HepG2 (cell line): ENCODE results near the gene ATP11A. TPM values are rescaled to one million over a fixed set of nuclear protein-coding genes. Genes with fewer than 3 reads are reported as not detected.

Experiments
- ATAC-seq: fragments of 200-7000 bp; cut with Tn5 transposase; 3 replicates; pipeline ENCODE4 v1.9.1; 2020; ENCODE audit warnings: mild to moderate bottlenecking, moderate library complexity
- BruUV-seq: library from RNA; stranded (reverse); fragments of 400-500 nt; replicated peaks from 2 replicates; lab custom pipeline; 2021; lab: Mats Ljungman, UMichigan
- CTCF ChIA-PET: fragments of 300-600 bp; formaldehyde crosslinking; extraction: SDS; loops from one replicate; lab custom pipeline; 2021; ENCODE audit warnings: low total read pairs, inconsistent platforms, low intra/inter-chr PET ratio; lab: Yijun Ruan, JAX
- POLR2A ChIA-PET: fragments of 350-600 bp; sonication (Branson Sonifier 250); formaldehyde crosslinking; loops from one replicate; lab custom pipeline; 2020; ENCODE audit warnings: antibody characterized with exemption, inconsistent platforms; lab: Yijun Ruan, JAX
- DNase-seq: peaks from one replicate; pipeline ENCODE4 v3.0.0-alpha.2; 2015; ENCODE audit warnings: low spot score
- FAIRE-seq: peaks from 3 replicates; lab custom pipeline; 2011; peaks lifted over from hg19 to GRCh38; lab: Jason Lieb, UNC
- H2AFZ ChIP-seq: one replicate; pipeline ENCODE4 v1.6.1; 2011; ENCODE audit warnings: low read length, inconsistent platforms
- H3K27ac ChIP-seq: fragments of 300-600 bp; 3 replicates; pipeline ENCODE4 v1.8.0; 2011; ENCODE audit warnings: mixed run types, mild to moderate bottlenecking, mixed read lengths, low read length, inconsistent platforms; ENCODE audit not compliant: insufficient read depth; ENCODE audit errors: extremely low read length
- H3K27me3 ChIP-seq, 2 experiments: fragments of 200-600 bp in 1 of 2; 2 replicates in 1 of 2; 3 replicates in 1 of 2; pipeline versions ENCODE4 v1.6.0 to v1.8.0; 2011; ENCODE audit warnings: low read length in 2 of 2, mild to moderate bottlenecking in 2 of 2, moderate library complexity in 2 of 2, inconsistent platforms in 1 of 2; ENCODE audit not compliant: insufficient read depth in 2 of 2, control insufficient read depth in 1 of 2
- H3K36me3 ChIP-seq, 2 experiments: fragments of 200-600 bp in 1 of 2; replicated peaks in 1 of 2; 2 replicates in 1 of 2; 3 replicates in 1 of 2; pipeline versions ENCODE4 v1.5.1 to v1.8.0; 2011; ENCODE audit warnings: low read length in 2 of 2, inconsistent platforms in 1 of 2; ENCODE audit not compliant: insufficient read depth in 2 of 2, control insufficient read depth in 1 of 2
- H3K4me1 ChIP-seq: 2 replicates; pipeline ENCODE4 v1.5.1; 2012; ENCODE audit warnings: low read length, inconsistent platforms; ENCODE audit not compliant: insufficient read depth
- H3K4me2 ChIP-seq: 2 replicates; pipeline ENCODE4 v1.6.0; 2011; ENCODE audit warnings: low read depth, low read length, inconsistent platforms
- H3K4me3 ChIP-seq, 3 experiments: fragments of 200-600 bp in 1 of 3; sonication (generic), shearing (Covaris generic) in 1 of 3; replicated peaks in 1 of 3; 2 replicates each; pipeline ENCODE4 v1.5.1; 2011 to 2016; ENCODE audit warnings: low read length in 3 of 3, inconsistent platforms in 2 of 3, low read depth in 2 of 3, mild to moderate bottlenecking in 2 of 3, control low read depth in 1 of 3, mixed read lengths in 1 of 3; ENCODE audit not compliant: insufficient read depth in 1 of 3
- H3K79me2 ChIP-seq: one replicate; pipeline ENCODE4 v1.6.1; 2011; ENCODE audit warnings: low read length, inconsistent platforms; ENCODE audit not compliant: insufficient read depth
- H3K9ac ChIP-seq: 2 replicates; pipeline ENCODE4 v1.6.0; 2011; ENCODE audit warnings: mild to moderate bottlenecking, low read depth, low read length, inconsistent platforms; ENCODE audit not compliant: insufficient read depth
- H3K9me3 ChIP-seq: 2 replicates; pipeline ENCODE4 v1.5.1; 2012; ENCODE audit warnings: mild to moderate bottlenecking, low read length
- H4K20me1 ChIP-seq: 2 replicates; pipeline ENCODE4 v1.6.0; 2011; ENCODE audit warnings: inconsistent platforms, mild to moderate bottlenecking, low read length, moderate library complexity; ENCODE audit not compliant: insufficient read depth
- ADNP ChIP-seq: sonication (generic); formaldehyde crosslinking; IDR thresholded peaks from 2 replicates; pipeline ENCODE4 v1.4.0; 2020; ENCODE audit warnings: missing genetic modification reagents
- HMG20A ChIP-seq: IDR thresholded peaks from 2 replicates; pipeline ENCODE4 v1.6.1; 2016; ENCODE audit warnings: borderline replicate concordance
- HNF4G ChIP-seq, 2 experiments: sonication (generic) in 1 of 2; formaldehyde crosslinking in 1 of 2; IDR thresholded peaks; 2 replicates each; pipeline versions ENCODE4 v1.4.0 to v1.6.1; 2011 to 2020; ENCODE audit warnings: borderline replicate concordance in 2 of 2, low read depth in 2 of 2, mild to moderate bottlenecking in 2 of 2, low read length in 1 of 2, missing genetic modification reagents in 1 of 2, moderate library complexity in 1 of 2
- ZNF570 ChIP-seq: sonication (generic); formaldehyde crosslinking; IDR thresholded peaks from 2 replicates; pipeline ENCODE4 v1.4.0; 2020; ENCODE audit warnings: mild to moderate bottlenecking, missing genetic modification reagents, borderline replicate concordance
- ZNF607 ChIP-seq: sonication (generic); formaldehyde crosslinking; IDR thresholded peaks from 2 replicates; pipeline ENCODE4 v1.5.1; 2020; ENCODE audit warnings: missing genetic modification reagents, mild to moderate bottlenecking, borderline replicate concordance
- WGBS: methylation state at CpG from one replicate; pipeline ENCODE4 v1.1.6; 2017; ENCODE audit warnings: low lambda C conversion rate; 5-methylcytosine and 5-hydroxymethylcytosine counted together
- in situ Hi-C: cut with HindIII; loops from 2 replicates; pipeline ENCODE4 v1.10.0; 2017; ENCODE audit warnings: low pct_unique_long_range_greater_than_20kb; ENCODE audit not compliant: extremely low pct_ligation_motif_present
- intact Hi-C: fragments of 100-400 bp; cut with micrococcal nuclease; formaldehyde crosslinking; loops from one replicate; pipeline ENCODE4 v1.10.0; 2022; ENCODE audit not compliant: unreplicated experiment
- polyA plus RNA-seq, 8 experiments: library from polyadenylated mRNA; depleted of rRNA in 3 of 8; stranded (reverse) in 7 of 8; unstranded in 1 of 8; fragments of >200 nt; fragmentation: Illumina TruSeq in 4 of 8; extraction: Trizol in 4 of 8; gene quantifications; 2 replicates each; pipeline versions ENCODE4 v1.2.1 to v1.2.3, GENCODE V29; 2011 to 2016; ENCODE audit warnings: low read depth in 4 of 8, missing spikeins in 1 of 8, mixed read lengths in 1 of 8; ENCODE audit not compliant: insufficient read depth in 1 of 8
- total RNA-seq, 5 experiments: library from RNA; depleted of rRNA; stranded (reverse); fragments of >200 nt; fragmentation: Illumina TruSeq; extraction: Trizol; gene quantifications; 2 replicates each; pipeline ENCODE4 v1.2.3, GENCODE V29; 2016; ENCODE audit warnings: low read depth in 1 of 5
- TF ChIP-seq, protein P1 (sequence below): IDR thresholded peaks from 2 replicates; pipeline ENCODE4 v1.4.0; 2020; ENCODE audit warnings: mild to moderate bottlenecking, missing genetic modification reagents

The ATP11A gene
- total and polyA plus RNA-seq, 2 of the 13 experiments (the other 11 are each of a cell fraction or from before 2014, with no cell fraction given): 18.4 to 20.1 TPM

DNA sequence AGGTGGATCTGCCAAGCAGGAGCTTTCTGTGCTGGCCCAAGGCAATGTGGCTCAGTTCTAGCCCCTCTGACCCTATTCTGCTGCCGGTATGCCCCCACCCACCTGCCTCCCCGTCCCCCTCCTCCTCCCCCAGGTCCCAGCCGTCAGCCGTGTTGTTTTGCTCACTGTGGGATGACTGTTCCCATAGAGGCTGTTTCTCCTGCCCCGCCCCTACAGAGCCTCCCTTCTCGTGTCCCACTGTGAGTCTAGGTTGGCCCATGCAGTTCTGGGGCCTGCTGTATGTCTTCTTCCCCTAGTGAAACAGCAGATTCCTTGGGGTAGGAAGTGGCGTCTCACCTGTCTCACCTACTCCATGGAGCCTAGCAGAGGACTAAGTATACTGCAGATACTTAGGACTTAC, 48.8 kb downstream of the ATP11A start:
- intact Hi-C loops (no loop called here), in situ Hi-C loops (no loop called here)
- FAIRE-seq (no peak), DNase-seq (no peak), ATAC-seq (no peak)
- TF ChIP-seq HNF4G (IDR thresholded peaks at IDR 0.05; ENCODE audit: borderline replicate concordance, low read depth, low read length) (no peak), HNF4G (CRISPR knock-in tag; IDR thresholded peaks at IDR 0.05; ENCODE audit: borderline replicate concordance, low read depth) (no peak), ZNF570 (no peak), ADNP (CRISPR knock-in tag) (no peak), ZNF607 (CRISPR knock-in tag) (no peak), HMG20A (CRISPR knock-in tag) (no peak)
- TF ChIP-seq, protein P1, sequence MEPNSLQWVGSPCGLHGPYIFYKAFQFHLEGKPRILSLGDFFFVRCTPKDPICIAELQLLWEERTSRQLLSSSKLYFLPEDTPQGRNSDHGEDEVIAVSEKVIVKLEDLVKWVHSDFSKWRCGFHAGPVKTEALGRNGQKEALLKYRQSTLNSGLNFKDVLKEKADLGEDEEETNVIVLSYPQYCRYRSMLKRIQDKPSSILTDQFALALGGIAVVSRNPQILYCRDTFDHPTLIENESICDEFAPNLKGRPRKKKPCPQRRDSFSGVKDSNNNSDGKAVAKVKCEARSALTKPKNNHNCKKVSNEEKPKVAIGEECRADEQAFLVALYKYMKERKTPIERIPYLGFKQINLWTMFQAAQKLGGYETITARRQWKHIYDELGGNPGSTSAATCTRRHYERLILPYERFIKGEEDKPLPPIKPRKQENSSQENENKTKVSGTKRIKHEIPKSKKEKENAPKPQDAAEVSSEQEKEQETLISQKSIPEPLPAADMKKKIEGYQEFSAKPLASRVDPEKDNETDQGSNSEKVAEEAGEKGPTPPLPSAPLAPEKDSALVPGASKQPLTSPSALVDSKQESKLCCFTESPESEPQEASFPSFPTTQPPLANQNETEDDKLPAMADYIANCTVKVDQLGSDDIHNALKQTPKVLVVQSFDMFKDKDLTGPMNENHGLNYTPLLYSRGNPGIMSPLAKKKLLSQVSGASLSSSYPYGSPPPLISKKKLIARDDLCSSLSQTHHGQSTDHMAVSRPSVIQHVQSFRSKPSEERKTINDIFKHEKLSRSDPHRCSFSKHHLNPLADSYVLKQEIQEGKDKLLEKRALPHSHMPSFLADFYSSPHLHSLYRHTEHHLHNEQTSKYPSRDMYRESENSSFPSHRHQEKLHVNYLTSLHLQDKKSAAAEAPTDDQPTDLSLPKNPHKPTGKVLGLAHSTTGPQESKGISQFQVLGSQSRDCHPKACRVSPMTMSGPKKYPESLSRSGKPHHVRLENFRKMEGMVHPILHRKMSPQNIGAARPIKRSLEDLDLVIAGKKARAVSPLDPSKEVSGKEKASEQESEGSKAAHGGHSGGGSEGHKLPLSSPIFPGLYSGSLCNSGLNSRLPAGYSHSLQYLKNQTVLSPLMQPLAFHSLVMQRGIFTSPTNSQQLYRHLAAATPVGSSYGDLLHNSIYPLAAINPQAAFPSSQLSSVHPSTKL (CRISPR knock-in tag): no peak
- CTCF ChIA-PET: no interaction called here
- Histone ChIP-seq H3K36me3 (peaks cover 2 to 8% of the 10 kb centered on the region in 2 experiments; a peak in 2 of 5 replicates), H3K79me2 (peaks cover 94% of the 10 kb centered on the region), H3K27me3 (no peaks in the 10 kb centered on the region), H3K9ac (no peak overlapping the region), H4K20me1 (peaks cover 76% of the 10 kb centered on the region), H3K4me1 (peaks cover 11% of the 10 kb centered on the region; the same call in 1 of the 2 replicates), H3K27ac (no peak overlapping the region), H3K9me3 (no peaks in the 10 kb centered on the region), H3K4me2 (no peak overlapping the region), H2AFZ (no peak overlapping the region), H3K4me3 (no peak overlapping the region)
- 93% methylated on average over 7 of the region's 7 CpGs for WGBS
- POLR2A ChIA-PET: no interaction called here
- BruUV-seq: no TSS peak
